Effector memory CD4-positive, alpha-beta T cell (primary cell): ENCODE results near the gene CHD9.

Experiments used
- DNase-seq, 3 donors: peaks; one replicate each; pipeline ENCODE4 v3.0.0-alpha.2; 2020
- H3K27ac ChIP-seq: 2 replicates; pipeline ENCODE4 v1.7.0; 2013; ENCODE audit warnings: mild to moderate bottlenecking, low read length, moderate library complexity; ENCODE audit not compliant: insufficient read depth, poor library complexity, severe bottlenecking
- H3K27me3 ChIP-seq: replicated peaks from 2 replicates; pipeline ENCODE4 v1.7.0; 2013; ENCODE audit warnings: mild to moderate bottlenecking, low read length; ENCODE audit not compliant: insufficient read depth, control insufficient read depth, poor library complexity, severe bottlenecking
- H3K36me3 ChIP-seq: 2 replicates; pipeline ENCODE4 v1.7.0; 2013; ENCODE audit warnings: mild to moderate bottlenecking, low read length, moderate library complexity; ENCODE audit not compliant: control insufficient read depth, insufficient read depth
- H3K4me1 ChIP-seq: 2 replicates; pipeline ENCODE4 v1.7.0; 2013; ENCODE audit warnings: low read length, mild to moderate bottlenecking; ENCODE audit not compliant: control insufficient read depth, insufficient read depth, poor library complexity, severe bottlenecking
- H3K4me3 ChIP-seq: 2 replicates; pipeline ENCODE4 v1.7.0; 2013; ENCODE audit warnings: low read length, low read depth, mild to moderate bottlenecking; ENCODE audit not compliant: insufficient read depth, poor library complexity, severe bottlenecking
- H3K9me3 ChIP-seq: 2 replicates; pipeline ENCODE4 v1.7.0; 2013; ENCODE audit warnings: mild to moderate bottlenecking, low read length, moderate library complexity; ENCODE audit not compliant: control insufficient read depth

Gene CHD9

DNA sequence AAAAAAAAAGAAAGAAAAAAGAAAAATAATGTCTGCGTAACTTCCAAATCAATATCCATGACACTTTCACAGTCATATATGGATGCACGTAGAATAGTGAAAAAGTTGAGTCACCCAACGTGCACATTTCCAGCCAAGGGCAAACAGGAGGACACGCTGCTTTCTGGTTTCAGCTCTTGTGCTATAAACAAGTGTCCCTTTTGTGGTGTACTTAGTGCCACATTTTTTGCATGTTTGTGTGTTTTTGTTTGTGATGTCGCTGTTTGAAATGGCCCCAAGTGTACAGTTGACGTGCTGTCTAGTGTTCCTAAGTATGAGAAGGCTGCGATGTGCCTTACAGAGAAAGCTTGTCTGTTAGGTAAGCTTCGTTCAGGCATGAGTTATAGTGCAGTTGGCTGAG, 2.9 kb downstream of the CHD9 start:
- DNase-seq, result no peak
- Histone ChIP-seq H3K9me3 (no peaks in the 10 kb centered on the region), H3K4me3 (no peak overlapping the region), H3K4me1 (peaks cover 19% of the 10 kb centered on the region), H3K27me3 (no peaks in the 10 kb centered on the region), H3K27ac (no peak overlapping the region), H3K36me3 (no peaks in the 10 kb centered on the region)

DNA sequence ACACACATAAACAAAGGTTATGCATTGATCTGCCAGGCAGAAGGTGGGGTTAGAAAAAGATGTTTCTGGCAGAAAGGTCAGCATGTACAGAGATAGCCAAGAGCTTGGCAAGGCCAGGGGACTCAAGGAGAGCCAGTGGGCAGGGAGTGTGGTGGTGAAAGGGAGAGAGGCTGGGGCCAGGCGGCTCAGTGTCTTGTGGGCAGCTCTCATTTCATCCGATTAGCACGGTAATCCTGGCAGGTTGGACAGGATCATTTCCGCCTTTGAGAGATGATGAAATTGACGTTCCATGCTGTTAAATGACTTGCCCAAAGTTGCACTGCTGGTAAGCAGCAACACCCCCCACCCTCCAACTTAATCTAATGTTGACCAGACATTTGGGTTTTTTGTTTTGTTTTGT, 3.6 kb downstream of the CHD9 start:
- H3K4me1 ChIP-seq, result peaks cover 19% of the 10 kb centered on the region
- H3K27me3 ChIP-seq, result no peaks in the 10 kb centered on the region
- no peaks in the 10 kb centered on the region for H3K9me3 ChIP-seq
- H3K4me3 ChIP-seq, result no peak overlapping the region
- no peak for DNase-seq
- no peak overlapping the region for H3K27ac ChIP-seq
- no peaks in the 10 kb centered on the region for H3K36me3 ChIP-seq

DNA sequence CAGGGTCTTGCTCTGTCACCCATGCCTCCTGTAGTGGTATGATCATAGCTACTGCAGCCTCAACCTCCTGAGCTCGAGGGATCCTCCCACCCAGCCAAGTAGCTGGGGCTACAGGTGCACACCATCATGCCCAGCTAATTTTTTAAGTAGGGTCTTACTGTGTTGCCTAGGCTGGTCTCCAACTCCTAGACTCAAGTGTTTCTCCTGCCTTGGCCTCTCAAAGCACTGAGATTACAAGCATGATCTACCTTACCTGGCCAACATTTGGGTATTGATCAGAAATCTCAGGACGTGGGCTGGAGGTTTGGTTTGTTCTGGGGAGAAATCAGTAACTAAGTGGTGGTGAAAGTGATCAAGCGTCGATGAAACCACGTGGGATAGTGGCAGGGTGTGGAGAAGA, 4.1 kb downstream of the CHD9 start:
- Histone ChIP-seq H3K4me1 (peaks cover 19% of the 10 kb centered on the region), H3K9me3 (no peaks in the 10 kb centered on the region), H3K27me3 (no peaks in the 10 kb centered on the region), H3K4me3 (no peak overlapping the region), H3K36me3 (no peaks in the 10 kb centered on the region), H3K27ac (no peak overlapping the region)
- DNase-seq, result no peak

DNA sequence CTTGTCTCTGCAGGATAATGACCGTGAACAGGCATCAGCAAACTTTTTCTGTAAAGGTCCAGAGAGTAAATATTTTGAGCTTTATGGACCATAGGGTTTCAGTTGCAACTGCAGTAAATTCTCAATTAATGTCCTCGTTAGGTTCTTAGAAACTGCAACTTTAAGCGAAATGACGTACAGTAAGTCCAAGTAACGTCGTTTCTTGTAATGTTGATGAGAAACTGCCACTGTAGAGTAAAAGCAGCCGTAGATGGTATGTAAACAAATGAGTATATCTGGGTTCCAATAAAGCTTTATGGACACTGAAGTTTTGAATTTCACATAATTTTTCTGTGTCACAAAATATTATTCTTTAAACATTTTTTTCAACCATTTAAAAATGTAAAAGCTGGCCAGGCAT, 4.9 kb downstream of the CHD9 start:
- no peaks in the 10 kb centered on the region for H3K36me3 ChIP-seq
- DNase-seq, result no peak
- H3K27me3 ChIP-seq, result no peaks in the 10 kb centered on the region
- H3K4me1 ChIP-seq, result peaks cover 16% of the 10 kb centered on the region
- no peak overlapping the region for H3K4me3 ChIP-seq
- no peaks in the 10 kb centered on the region for H3K9me3 ChIP-seq
- no peak overlapping the region for H3K27ac ChIP-seq

DNA sequence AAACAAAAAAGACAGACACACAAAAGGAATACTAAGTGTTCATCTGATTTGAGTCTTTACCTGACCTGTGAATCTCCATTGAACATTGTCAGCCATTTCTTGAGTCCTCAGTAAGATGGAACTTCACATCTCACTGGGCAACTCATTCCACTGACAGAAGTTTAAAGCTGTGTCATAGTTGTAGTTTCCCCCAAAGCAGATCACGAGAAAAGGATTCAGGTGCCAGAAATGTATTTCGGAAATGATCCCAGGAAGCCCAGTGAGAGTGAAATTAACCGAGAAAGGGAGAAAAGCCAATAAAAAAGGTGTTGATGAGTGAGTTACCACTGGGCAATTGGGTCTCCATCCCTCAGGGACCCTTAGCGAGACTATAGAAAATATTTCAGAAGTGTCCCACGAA, 6.5 kb downstream of the CHD9 start:
- H3K27me3 ChIP-seq, result no peaks in the 10 kb centered on the region
- no peaks in the 10 kb centered on the region for H3K9me3 ChIP-seq
- peaks cover 6% of the 10 kb centered on the region for H3K4me1 ChIP-seq
- H3K4me3 ChIP-seq, result no peak overlapping the region
- no peak overlapping the region for H3K27ac ChIP-seq
- H3K36me3 ChIP-seq, result no peaks in the 10 kb centered on the region
- no peak for DNase-seq

DNA sequence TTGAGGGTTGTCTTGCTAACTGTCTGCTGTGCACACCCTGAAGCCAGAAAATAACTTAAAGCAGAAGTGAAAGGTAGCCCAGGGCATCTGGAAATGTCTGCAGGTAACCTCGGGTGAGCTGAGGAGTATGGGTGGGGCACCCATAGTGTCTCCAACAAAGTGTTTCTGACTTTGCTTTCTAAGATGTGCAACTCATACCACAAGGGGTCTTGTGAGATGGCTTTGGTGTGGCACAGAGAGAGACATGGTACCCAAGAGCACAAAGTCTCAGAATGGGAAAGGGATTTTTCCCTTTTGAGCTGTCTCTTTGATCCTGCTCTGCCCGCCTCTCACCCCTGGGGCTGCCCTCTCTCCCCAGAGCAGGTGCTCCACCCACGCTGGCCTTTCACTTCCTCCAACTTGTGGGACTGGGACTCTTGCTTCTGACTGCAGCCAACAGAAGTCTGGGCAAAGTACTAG, 6.9 kb downstream of the CHD9 start:
- Histone ChIP-seq H3K36me3 (no peaks in the 10 kb centered on the region), H3K4me1 (peaks cover 6% of the 10 kb centered on the region), H3K27ac (no peak overlapping the region), H3K9me3 (no peaks in the 10 kb centered on the region), H3K4me3 (no peak overlapping the region), H3K27me3 (no peaks in the 10 kb centered on the region)
- DNase-seq, result no peak

DNA sequence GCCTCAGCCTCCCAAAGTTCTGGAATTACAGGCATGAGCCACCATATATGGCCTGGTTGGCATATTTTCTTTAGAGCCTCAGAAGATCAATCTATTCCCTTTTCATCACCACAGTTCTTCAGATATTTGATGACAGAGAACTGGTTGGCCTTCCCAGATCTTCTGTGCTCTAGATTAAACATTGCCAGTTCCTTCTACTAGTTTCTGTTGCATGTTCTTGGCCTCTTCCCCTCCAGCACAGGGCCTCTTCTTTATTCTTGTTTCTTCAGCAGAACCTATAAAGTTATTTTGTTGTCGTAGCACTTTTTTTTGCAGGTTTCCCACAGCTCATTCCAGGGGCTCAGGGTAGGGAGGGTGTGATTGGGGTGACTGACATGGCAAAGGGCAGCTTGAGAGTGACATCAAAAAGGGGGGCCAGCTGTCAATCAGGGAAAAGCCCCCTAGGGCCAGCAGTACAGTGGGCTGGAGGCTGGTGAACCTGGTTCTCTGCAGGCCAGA, 9.3 kb downstream of the CHD9 start:
- no peak for DNase-seq
- peaks cover 6% of the 10 kb centered on the region for H3K4me1 ChIP-seq
- H3K4me3 ChIP-seq, result no peak overlapping the region
- H3K27ac ChIP-seq, result no peak overlapping the region
- H3K27me3 ChIP-seq, result no peaks in the 10 kb centered on the region
- H3K36me3 ChIP-seq, result no peaks in the 10 kb centered on the region
- no peaks in the 10 kb centered on the region for H3K9me3 ChIP-seq

DNA sequence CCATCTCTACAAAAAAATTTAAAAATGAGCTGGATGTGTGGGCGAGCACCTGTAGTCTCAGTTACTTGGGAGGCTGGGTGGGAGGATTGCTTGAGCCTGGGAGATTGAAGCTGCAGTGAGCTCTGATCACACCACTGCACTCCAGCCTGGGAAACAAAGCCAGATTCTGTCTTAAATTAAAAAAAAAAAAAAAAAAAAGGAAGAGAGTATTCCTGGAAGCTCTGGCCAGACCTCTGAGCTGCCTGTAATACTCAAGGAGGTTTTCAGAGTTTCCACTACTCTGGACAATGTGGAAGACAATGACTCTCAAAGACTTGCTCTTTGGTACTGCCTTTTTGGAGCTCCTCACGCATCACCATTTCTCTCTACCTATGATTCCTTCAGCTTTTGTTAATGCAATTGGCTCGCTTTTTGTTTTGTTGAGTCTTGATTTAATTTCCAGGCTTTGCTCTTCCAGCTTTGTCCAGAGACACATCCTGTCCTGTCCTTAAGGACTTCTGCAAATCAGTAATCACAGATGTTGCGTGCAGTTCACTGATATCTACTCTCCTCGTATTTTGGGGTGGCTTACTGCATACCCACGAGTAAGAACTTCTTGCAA, 10.8 kb downstream of the CHD9 start:
- Histone ChIP-seq H3K36me3 (no peaks in the 10 kb centered on the region), H3K4me1 (peaks cover 6% of the 10 kb centered on the region), H3K27me3 (no peaks in the 10 kb centered on the region), H3K4me3 (no peak overlapping the region), H3K27ac (no peak overlapping the region), H3K9me3 (no peaks in the 10 kb centered on the region)
- DNase-seq, result no peak

DNA sequence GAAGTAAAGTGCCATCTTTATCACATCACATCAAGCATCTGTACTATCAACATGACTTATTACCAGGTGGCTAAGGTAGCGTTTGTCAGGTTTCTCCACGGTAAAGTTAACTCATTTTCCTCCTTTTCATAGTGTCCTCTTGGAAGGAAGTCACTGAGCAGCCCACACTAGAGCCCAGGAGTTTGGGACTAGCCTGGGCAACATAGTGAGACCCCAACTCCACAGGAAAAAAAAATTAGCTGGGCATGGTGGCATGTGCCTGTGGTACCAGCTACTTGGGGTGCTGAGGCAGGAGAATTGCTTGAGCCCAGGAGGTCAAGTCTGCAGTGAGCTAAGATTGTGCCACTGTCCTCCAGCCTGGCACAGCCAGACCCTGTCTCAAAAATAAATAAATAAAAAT, 12.9 kb downstream of the CHD9 start:
- H3K36me3 ChIP-seq, result no peaks in the 10 kb centered on the region
- no peaks in the 10 kb centered on the region for H3K9me3 ChIP-seq
- H3K27ac ChIP-seq, result no peak overlapping the region
- no peak for DNase-seq
- H3K4me3 ChIP-seq, result no peak overlapping the region
- H3K4me1 ChIP-seq, result no peaks in the 10 kb centered on the region
- no peaks in the 10 kb centered on the region for H3K27me3 ChIP-seq

DNA sequence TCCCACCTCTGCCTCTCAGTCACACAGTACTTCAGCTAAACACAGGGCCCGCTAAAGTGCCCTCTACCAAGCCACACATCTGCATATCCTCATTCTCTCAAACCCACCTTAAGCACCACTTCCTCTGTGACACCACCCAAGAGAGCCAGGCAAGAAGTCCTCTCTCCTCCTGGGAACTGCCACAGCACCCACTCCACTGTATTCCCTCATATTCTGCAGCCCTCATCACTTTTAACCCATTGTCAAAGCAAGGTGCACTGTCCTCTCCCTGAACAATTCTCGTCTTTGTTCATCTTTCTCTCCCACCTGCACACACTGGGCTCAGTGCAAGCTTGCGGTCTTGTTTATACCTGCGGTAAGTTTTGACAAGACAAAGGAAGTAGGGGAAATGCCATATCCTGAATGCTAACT, 13.6 kb downstream of the CHD9 start:
- Histone ChIP-seq H3K4me3 (no peak overlapping the region), H3K9me3 (no peaks in the 10 kb centered on the region), H3K27ac (no peak overlapping the region), H3K4me1 (no peaks in the 10 kb centered on the region), H3K36me3 (no peaks in the 10 kb centered on the region), H3K27me3 (no peaks in the 10 kb centered on the region)
- no peak for DNase-seq
